HG03521 (cell line): Measurements from ENCODE around the gene PTPN12.
"Not testable (repeated sequence)": the region's sequence is repeated elsewhere in the genome, so short reads cannot be mapped to it uniquely, and the experiment has no call there.

Experiments
- ATAC-seq: cut with Tn5 transposase; IDR thresholded peaks from one replicate; pipeline ENCODE4 v1.9.1; 2021; ENCODE audit warnings: mild to moderate bottlenecking, moderate library complexity; ENCODE audit not compliant: unreplicated experiment

PTPN12 gene

DNA sequence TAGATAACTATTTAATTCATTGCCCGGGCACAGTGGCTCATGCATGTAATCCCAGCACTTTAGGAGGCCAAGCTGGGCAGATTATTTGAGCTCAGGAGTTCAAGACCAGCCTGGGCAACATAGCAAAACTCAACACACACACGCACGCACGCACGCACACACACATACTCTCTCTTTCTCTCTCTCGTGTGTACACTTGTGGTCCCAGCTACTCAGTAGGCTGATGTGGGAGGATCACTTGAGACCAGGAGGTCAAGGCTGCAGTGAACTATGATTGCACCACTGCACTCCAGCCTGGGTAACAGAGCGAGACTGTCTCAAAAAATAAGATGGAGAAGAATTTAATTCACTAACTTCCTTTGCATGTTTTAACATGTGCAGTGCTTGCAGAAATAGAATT is 38.1 kb downstream of the PTPN12 start:
- no peak for ATAC-seq

GRCh38 chr7:77576856-77577255 is 39.8 kb downstream of the PTPN12 start:
- no peak for ATAC-seq

- no peak for ATAC-seq
Measured at GRCh38 chr7:77579797-77580196, 42.7 kb downstream of the PTPN12 start.

DNA sequence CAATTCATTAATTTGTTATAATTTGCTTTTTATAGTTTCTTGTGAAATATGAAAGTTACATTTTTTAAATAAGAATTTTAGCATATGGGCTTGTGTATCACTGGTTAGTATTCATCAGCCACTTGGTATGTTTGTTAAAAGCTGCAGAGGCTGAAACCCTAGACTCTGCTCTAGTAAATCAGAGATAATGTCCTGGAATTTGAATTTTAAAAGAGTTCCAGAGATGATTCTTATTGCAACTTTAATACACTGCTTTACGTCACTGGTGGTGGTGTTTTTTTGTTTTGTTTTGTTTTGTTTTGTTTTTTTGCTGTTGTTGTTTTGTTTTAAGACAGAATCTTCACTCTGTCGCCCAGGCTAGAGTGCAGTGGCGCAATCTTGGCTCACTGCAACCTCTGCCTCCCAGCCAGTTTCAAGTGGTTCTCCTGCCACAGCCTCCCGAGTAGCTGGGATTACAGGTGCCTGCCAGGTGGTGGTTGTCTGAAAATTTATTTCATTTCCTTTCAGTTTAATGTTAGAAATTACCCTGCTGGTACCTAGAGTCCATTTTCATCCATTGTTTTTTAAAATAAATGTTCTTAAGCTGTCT is 43.8 kb downstream of the PTPN12 start:
- ATAC-seq: no peak

DNA sequence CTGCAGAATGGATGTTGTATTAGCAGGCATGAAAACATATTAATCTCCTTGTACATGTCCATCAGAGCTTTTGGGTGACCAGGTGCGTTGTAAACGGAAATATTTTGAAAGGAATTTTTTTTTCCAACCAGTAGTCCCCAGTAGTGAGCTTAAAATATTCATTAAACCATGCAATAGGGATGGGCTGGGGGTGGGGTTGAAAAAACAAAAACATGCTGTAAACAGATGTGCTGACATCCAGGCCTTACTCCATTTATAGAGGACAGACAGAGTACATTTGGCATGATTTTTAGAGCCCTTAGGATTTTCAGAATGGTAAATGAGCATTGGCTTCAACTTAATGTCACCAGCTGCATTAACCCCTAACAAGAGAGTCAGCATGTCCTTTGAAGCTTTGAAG is 50.2 kb downstream of the PTPN12 start:
- no peak for ATAC-seq

- no peak for ATAC-seq
Measured at GRCh38 chr7:77600952-77601351, 63.9 kb downstream of the PTPN12 start.

- ATAC-seq: no peak
Measured at GRCh38 chr7:77606562-77606961, 69.5 kb downstream of the PTPN12 start.

GRCh38 chr7:77619314-77619713 is 82.2 kb downstream of the PTPN12 start:
- ATAC-seq: no peak

- ATAC-seq: no peak
Measured at GRCh38 chr7:77626586-77627308, 89.7 kb downstream of the PTPN12 start.

DNA sequence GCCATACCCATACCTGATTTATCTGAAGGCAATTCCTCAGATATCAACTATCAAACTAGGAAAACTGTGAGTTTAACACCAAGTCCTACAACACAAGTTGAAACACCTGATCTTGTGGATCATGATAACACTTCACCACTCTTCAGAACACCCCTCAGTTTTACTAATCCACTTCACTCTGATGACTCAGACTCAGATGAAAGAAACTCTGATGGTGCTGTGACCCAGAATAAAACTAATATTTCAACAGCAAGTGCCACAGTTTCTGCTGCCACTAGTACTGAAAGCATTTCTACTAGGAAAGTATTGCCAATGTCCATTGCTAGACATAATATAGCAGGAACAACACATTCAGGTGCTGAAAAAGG is 90.2 kb downstream of the PTPN12 start:
- ATAC-seq: no peak

GRCh38 chr7:77629797-77630196 is 92.7 kb downstream of the PTPN12 start:
- ATAC-seq: no peak

DNA sequence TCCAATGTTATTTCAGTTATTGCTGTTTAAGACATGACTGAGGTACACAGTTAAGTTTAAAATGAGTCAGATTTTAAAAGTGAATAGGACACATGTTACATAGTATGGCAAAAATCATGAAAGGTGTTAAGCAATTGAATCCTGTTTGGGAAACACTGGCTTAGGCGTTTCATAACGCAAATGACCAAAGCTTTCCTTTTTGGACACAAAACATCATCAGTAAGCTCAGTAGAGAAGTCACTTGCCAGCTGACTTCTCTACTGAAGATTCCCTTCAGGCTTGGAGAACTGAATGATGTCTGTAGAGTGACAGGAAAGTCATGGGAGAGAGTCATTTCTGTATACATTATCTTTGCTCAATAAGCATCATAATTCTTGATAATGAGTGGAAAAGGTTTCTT is 94.7 kb downstream of the PTPN12 start:
- no peak for ATAC-seq

- ATAC-seq: no peak
Measured at GRCh38 chr7:77644774-77645173, 107.7 kb downstream of the PTPN12 start.

- ATAC-seq: no peak
Measured at GRCh38 chr7:77648742-77649338, 111.7 kb downstream of the PTPN12 start.

GRCh38 chr7:77649716-77650349 is 112.7 kb downstream of the PTPN12 start:
- no peak for ATAC-seq

DNA sequence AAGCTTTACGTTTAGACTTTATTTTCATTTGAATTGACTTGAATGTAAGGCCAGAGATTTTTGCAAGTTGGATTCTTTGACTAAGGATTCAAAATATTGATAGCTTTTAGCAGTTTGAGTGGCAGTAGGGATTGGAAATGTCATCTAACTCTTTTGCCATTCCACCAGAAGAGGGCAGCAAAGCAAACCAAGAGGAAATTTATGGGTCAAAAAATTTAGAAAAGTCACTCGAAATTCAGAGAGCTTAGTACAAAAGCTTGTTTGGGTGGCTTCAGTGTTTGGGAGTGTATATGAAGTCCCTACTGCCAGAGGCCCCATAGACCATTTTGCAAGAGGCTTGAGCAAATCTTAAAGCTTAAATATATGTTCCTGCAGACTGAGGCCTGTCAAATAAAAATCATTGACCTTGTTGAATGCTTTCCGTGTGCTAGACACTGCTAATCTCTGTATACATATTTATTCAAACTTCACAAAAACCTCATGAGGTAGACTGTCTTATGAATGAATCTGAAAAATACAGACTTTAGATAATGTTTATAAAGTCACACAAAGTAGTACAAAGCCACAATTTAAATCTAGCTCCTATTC is 114.6 kb downstream of the PTPN12 start:
- ATAC-seq: no peak

DNA sequence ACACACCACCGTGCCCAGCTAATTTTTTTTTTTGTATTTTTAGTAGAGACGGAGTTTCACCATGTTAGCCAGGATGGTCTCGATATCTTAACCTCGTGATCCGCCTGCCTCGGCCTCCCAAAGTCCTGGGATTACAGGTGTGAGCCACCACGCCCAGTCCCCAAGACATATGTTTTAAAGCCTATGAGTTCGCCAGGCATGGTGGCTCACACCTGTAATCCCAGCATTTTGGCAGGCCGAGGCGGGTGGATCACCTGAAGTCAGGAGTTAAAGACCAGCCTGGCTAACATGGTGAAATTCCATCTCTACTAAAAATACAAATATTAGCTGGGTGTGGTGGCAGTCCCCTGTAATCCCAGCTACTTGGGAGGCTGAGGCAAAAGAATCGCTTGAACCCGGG is 115.7 kb downstream of the PTPN12 start:
- ATAC-seq: not testable (repeated sequence)

GRCh38 chr7:77653572-77653971 is 116.5 kb downstream of the PTPN12 start:
- no peak for ATAC-seq

GRCh38 chr7:77655356-77655755 is 118.3 kb downstream of the PTPN12 start:
- no peak for ATAC-seq

DNA sequence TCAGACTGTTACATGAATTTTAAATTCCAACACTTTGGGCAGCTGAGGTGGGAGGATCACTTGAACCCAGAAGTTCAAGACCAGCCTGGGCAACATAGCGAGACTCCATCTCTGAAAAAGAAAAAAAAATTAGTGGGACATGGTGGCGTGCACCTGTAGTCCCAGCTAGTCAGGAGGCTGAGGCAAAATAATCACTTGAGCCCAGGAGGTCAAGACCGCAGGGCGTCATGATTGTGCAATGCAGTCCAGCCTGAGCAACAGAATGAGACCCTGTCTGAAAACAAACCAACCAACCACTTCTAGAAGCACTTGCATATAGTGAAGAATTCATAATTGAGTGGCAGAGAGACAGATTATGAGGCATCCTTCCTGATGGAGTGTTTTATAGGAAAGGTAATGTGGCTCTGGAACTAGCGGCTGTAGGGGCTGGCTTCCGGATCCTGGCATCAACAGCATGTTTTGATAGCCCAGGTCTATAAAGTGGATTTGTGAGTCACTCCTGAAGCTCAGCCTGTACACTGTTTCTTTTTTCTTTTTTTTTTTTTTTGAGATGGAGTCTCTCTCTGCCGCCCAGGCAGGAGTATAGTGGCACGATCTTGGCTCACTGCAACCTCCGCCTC is 118.9 kb downstream of the PTPN12 start:
- no peak for ATAC-seq
